Gastrocnemius medialis (tissue), 4 donors: ENCODE measurements around the gene SMARCD3. TPM values are rescaled to one million over a fixed set of nuclear protein-coding genes. Genes with fewer than 3 reads are reported as not detected.

Experiments
- ATAC-seq, 2 donors: fragments of 150-250 bp; one replicate each; pipeline ENCODE4 v1.9.1; 2016
- DNase-seq, 2 donors: peaks; one replicate each; pipeline ENCODE4 v3.0.0-alpha.2; 2019
- H3K27ac ChIP-seq, 4 donors: fragments of 200-600 bp; sonication (generic); 1 replicate in 1 of 4; 2 replicates in 3 of 4; pipeline ENCODE4 v1.5.1; 2016 to 2018; ENCODE audit warnings: mild to moderate bottlenecking in 2 of 4, moderate library complexity in 1 of 4
- H3K27me3 ChIP-seq, 3 donors: fragments of 200-600 bp; sonication (generic) in 2 of 3; 1 replicate in 1 of 3; 2 replicates in 2 of 3; pipeline versions ENCODE4 v1.5.1 to v1.6.0; 2016 to 2019; ENCODE audit warnings: mild to moderate bottlenecking in 1 of 3, moderate library complexity in 1 of 3
- H3K36me3 ChIP-seq, 2 donors: fragments of 200-600 bp; sonication (generic) in 1 of 2; one replicate each; pipeline ENCODE4 v1.5.1; 2017 to 2018
- H3K4me1 ChIP-seq, 2 donors: fragments of 200-600 bp; sonication (generic) in 1 of 2; one replicate each; pipeline ENCODE4 v1.5.1; 2016 to 2017; ENCODE audit warnings: mild to moderate bottlenecking in 2 of 2
- H3K4me3 ChIP-seq, 4 donors: fragments of 200-600 bp; sonication (generic) in 3 of 4; 1 replicate in 1 of 4; 2 replicates in 3 of 4; pipeline ENCODE4 v1.5.1; 2016 to 2019; ENCODE audit warnings: mild to moderate bottlenecking in 2 of 4
- H3K9me3 ChIP-seq, 3 donors: fragments of 200-600 bp; sonication (generic) in 2 of 3; 1 replicate in 1 of 3; 2 replicates in 2 of 3; pipeline ENCODE4 v1.5.1; 2016 to 2019
- POLR2A ChIP-seq, 2 donors: fragments of 450-650 bp; IDR thresholded peaks; one replicate each; pipeline ENCODE4 v1.6.1; 2017; ENCODE audit warnings: antibody characterized with exemption in 2 of 2, mild to moderate bottlenecking in 2 of 2, moderate library complexity in 2 of 2
- in situ Hi-C, 4 donors: fragments of 200-750 bp; cut with MboI; loops; one replicate each; pipeline versions ENCODE4 v1.15.0 to v1.8.0; 2017; ENCODE audit warnings: low sequenced_read_pairs in 4 of 4
- intact Hi-C: fragments of 100-400 bp; cut with DNase I; formaldehyde crosslinking; loops from one replicate; pipeline ENCODE4 v1.15.1; 2023; ENCODE audit warnings: low total_unique reads
- microRNA counts, 2 donors: library from miRNA; unstranded; fragments of <30 nt; microRNA quantifications; one replicate each; lab custom pipeline; 2016
- total RNA-seq, 4 donors: library from RNA; depleted of rRNA; stranded (reverse); fragments of >200 nt; gene quantifications; one replicate each; pipeline versions ENCODE4 v1.1.0 to v1.2.3, GENCODE V29; 2016
- TF ChIP-seq, protein P1 (sequence below), 5 experiments: fragments of 450-650 bp in 3 of 5; fragments of 200-600 bp in 2 of 5; sonication (generic) in 2 of 5; IDR thresholded peaks in 4 of 5; conservative IDR thresholded peaks in 1 of 5; 1 replicate in 4 of 5; 2 replicates in 1 of 5; pipeline ENCODE4 v1.5.1; 2016 to 2019; ENCODE audit warnings: antibody characterized with exemption in 5 of 5, mild to moderate bottlenecking in 3 of 5, moderate library complexity in 3 of 5

The SMARCD3 gene
- total RNA-seq, 4 donors from 2014 or later: 41.8 to 103 (median 75.4) TPM

DNA sequence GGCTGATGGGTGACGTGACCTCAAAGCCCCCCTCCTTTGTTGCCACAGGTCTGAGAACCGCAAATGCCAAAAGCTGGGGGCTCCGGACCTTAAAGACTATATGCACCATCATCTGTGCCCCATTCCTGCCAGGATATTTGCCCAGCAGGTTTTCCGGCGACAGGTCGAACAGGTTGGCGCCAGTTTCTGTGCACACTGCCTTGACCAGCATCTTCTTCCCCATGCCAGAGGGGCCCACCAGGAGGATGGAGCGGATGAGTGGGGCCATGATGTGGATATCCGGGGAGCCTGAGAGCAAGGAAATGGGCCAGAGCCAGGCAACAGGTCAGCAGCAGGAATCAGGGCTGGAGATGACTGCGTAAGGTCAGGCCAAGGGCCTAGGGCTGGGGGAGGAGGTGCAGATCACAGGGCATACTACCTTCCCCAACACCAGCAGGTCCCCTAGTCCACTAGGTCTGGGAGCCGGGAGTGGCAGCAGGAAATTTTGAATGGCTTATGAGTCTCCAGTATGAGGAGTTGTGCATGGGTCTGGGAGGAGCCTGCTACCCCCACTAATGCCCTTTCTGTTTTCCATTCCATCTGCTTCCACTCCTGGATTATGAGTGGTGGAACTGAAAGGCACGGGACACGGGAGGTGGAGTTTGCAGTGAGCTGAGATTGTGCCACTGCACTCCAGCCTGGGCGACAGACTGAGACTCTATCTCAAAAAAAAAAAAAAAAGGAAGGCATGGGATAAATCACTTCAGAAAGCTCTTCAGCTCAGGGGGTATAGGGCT is 55.1 kb downstream of the SMARCD3 start:
- H3K36me3 ChIP-seq: no peaks in the 10 kb centered on the region
- peaks cover 1 to 9% of the 10 kb centered on the region in 2 donors for H3K4me1 ChIP-seq
- H3K9me3 ChIP-seq: no peaks in the 10 kb centered on the region
- in situ Hi-C loops: no loop called here
- no peaks in the 10 kb centered on the region for H3K27me3 ChIP-seq
- no peak for DNase-seq
- H3K27ac ChIP-seq: no peak overlapping the region
- no peak for ATAC-seq
- TF ChIP-seq, protein P1, sequence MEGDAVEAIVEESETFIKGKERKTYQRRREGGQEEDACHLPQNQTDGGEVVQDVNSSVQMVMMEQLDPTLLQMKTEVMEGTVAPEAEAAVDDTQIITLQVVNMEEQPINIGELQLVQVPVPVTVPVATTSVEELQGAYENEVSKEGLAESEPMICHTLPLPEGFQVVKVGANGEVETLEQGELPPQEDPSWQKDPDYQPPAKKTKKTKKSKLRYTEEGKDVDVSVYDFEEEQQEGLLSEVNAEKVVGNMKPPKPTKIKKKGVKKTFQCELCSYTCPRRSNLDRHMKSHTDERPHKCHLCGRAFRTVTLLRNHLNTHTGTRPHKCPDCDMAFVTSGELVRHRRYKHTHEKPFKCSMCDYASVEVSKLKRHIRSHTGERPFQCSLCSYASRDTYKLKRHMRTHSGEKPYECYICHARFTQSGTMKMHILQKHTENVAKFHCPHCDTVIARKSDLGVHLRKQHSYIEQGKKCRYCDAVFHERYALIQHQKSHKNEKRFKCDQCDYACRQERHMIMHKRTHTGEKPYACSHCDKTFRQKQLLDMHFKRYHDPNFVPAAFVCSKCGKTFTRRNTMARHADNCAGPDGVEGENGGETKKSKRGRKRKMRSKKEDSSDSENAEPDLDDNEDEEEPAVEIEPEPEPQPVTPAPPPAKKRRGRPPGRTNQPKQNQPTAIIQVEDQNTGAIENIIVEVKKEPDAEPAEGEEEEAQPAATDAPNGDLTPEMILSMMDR (IDR thresholded peaks at IDR 0.05 in 4 of 5, conservative IDR thresholded peaks at IDR 0.05 in 1 of 5): no peak
- no peak for TF ChIP-seq POLR2A (IDR thresholded peaks at IDR 0.05)
- intact Hi-C loops: loop anchor here (10.0 kb wide), 1 partner anchor 111 kb away; no protein-coding TSS in a partner anchor
- no peak overlapping the region for H3K4me3 ChIP-seq

DNA sequence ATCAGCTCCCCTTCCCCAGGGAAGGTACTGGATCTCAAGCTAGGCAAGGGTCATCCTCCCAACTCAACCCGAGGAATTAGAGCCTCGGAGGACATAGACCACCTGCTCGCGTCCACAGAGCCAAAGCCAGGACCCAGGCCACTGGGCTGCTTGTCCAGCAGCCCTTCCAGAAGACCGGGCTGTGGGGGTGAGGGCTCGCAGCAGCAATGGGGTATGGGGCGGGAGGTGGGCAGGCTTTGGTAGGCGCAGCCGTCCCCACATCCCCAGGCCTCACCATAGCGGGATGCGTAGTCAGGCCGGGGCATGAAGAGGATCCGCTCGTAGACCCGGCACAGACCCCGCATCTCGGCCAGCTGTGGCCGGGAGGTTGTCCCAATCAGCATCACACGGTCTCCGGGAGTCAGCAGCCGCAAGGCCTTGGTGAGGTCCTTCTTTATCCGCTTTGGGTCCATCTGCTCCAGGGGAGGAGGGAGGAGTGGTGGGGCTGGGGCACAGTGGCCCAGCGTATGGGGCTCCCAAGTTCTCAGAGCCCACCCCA is 56.4 kb downstream of the SMARCD3 start:
- no peaks in the 10 kb centered on the region for H3K9me3 ChIP-seq
- DNase-seq: no peak
- no peak overlapping the region for H3K4me3 ChIP-seq
- peaks cover 7 to 15% of the 10 kb centered on the region in 2 donors for H3K4me1 ChIP-seq
- no peaks in the 10 kb centered on the region for H3K27me3 ChIP-seq
- no peaks in the 10 kb centered on the region for H3K36me3 ChIP-seq
- peak overlapping the region; percentile 46 to 74 (median 64) for H3K27ac ChIP-seq
- in situ Hi-C loops (no loop called here), intact Hi-C loops (loop anchor here (10.0 kb wide), 1 partner anchor 113 kb away; no protein-coding TSS in a partner anchor)
- TF ChIP-seq, protein P1 (IDR thresholded peaks at IDR 0.05 in 4 of 5, conservative IDR thresholded peaks at IDR 0.05 in 1 of 5): no peak
- TF ChIP-seq POLR2A (IDR thresholded peaks at IDR 0.05): no peak
- no peak for ATAC-seq

DNA sequence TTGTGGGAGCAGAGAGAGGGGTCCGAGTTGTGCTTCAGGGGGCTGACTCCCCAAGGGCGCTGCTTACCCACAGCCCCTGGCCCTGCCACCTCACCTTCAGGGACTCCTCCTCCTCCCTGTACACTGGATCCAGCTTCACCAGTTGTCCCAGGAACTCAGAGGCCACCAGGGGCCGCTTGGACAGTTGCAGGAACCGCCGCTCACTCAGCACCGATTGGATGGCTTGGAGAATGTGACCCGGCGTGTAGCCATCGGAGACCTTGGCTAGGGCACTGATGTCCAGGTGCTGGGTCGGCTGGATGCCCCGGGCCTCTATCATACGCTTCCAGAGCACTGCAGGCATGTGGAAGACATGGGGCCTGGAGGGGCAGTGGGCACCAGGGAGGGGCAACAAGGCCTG is 57.0 kb downstream of the SMARCD3 start:
- H3K4me3 ChIP-seq: no peak overlapping the region
- TF ChIP-seq, protein P1 (IDR thresholded peaks at IDR 0.05 in 4 of 5, conservative IDR thresholded peaks at IDR 0.05 in 1 of 5): peak in 4 of 5 experiments; percentile 6 to 43 (median 36)
- TF ChIP-seq POLR2A (IDR thresholded peaks at IDR 0.05): no peak
- no peaks in the 10 kb centered on the region for H3K27me3 ChIP-seq
- intact Hi-C loops (loop anchor here (10.0 kb wide), 1 partner anchor 113 kb away; no protein-coding TSS in a partner anchor), in situ Hi-C loops (no loop called here)
- H3K4me1 ChIP-seq: peaks cover 11 to 20% of the 10 kb centered on the region in 2 donors
- no peaks in the 10 kb centered on the region for H3K36me3 ChIP-seq
- ATAC-seq (peak; percentile 30 to 39), DNase-seq (peak; percentile 67 to 84)
- no peaks in the 10 kb centered on the region for H3K9me3 ChIP-seq
- H3K27ac ChIP-seq: peak overlapping the region; percentile 46 to 74 (median 64)

DNA sequence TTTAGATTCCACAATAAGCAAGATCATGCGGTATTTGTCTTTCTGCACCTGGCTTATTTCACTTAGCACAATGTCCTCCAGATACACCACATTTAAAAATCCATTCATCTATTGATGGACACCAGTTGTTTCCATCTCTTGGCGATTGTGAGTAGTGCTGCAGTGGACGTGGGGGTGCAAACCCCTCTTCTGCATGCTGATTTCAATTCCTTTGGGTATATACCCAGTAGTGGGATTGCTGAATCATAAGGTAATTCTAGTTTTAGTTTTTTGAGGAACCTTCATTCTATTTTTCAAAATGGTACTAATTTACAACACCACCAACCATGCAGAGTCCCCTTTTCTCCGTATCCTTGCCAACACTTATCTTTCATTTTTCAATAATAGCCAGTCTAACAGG is 59.5 kb downstream of the SMARCD3 start:
- Histone ChIP-seq H3K27ac (peak overlapping the region in 3 of 4 donors; percentile 91 to 100 (median 98)), H3K4me3 (no peak overlapping the region), H3K27me3 (no peaks in the 10 kb centered on the region), H3K4me1 (peaks cover 26 to 37% of the 10 kb centered on the region in 2 donors), H3K9me3 (no peaks in the 10 kb centered on the region), H3K36me3 (no peaks in the 10 kb centered on the region)
- no peak for ATAC-seq
- TF ChIP-seq POLR2A (IDR thresholded peaks at IDR 0.05): no peak
- TF ChIP-seq, protein P1 (IDR thresholded peaks at IDR 0.05 in 4 of 5, conservative IDR thresholded peaks at IDR 0.05 in 1 of 5): no peak
- DNase-seq: no peak
- intact Hi-C loops (loop anchor here (5.0 kb wide), 2 partner anchors 107 to 162 kb away; partner anchors contain the start of genes ABCB8, FASTK and TMUB1), in situ Hi-C loops (no loop called here)

MicroRNA genes within 50 kb of the gene (microRNA counts, 767-probe panel; counts per million panel counts)
- 356 to 448 counts per million in 2 donors for microRNA hsa-miR-671-3p (lab: Ali Mortazavi, UCI)
- 356 to 448 counts per million in 2 donors for microRNA hsa-miR-671-5p (lab: Ali Mortazavi, UCI)

Other genes starting within 250 kb of the SMARCD3 start
- gene ATG9B, start 224.2 kb downstream of the SMARCD3 start, total RNA-seq: under 1 TPM in 1 of 4 donors, not detected in 3; 0.31 TPM
- 10 to 100 TPM; 10.4 to 25.7 (median 16.2) TPM for gene ABCB8, start 220.2 kb downstream of the SMARCD3 start, total RNA-seq
- gene ASIC3, start 200.2 kb downstream of the SMARCD3 start, total RNA-seq: 10 to 100 TPM in 1 of 4 donors, 1 to 10 TPM in 2, under 1 TPM in 1; 0.72 to 11.0 (median 2.5) TPM
- 10 to 100 TPM in 1 of 4 donors, 1 to 10 TPM in 3; 3.7 to 10.7 (median 5.9) TPM for gene CDK5, start 190.8 kb downstream of the SMARCD3 start, total RNA-seq
- gene SLC4A2, start 189.1 kb downstream of the SMARCD3 start, total RNA-seq: 10 to 100 TPM; 27.5 to 39.6 (median 33.0) TPM
- 100 to 1,000 TPM; 108 to 181 (median 141) TPM for gene FASTK, start 167.9 kb downstream of the SMARCD3 start, total RNA-seq
- 100 to 1,000 TPM in 2 of 4 donors, 10 to 100 TPM in 2; 55.5 to 137 (median 97.4) TPM for gene TMUB1, start 165.2 kb downstream of the SMARCD3 start, total RNA-seq
- gene AGAP3, start 162.2 kb downstream of the SMARCD3 start, total RNA-seq: 10 to 100 TPM; 31.1 to 65.3 (median 36.3) TPM
- gene GBX1, start 81.0 kb downstream of the SMARCD3 start, total RNA-seq: under 1 TPM in 1 of 4 donors, not detected in 3; 0.58 TPM
- 10 to 100 TPM; 17.1 to 24.8 (median 21.6) TPM for gene ASB10, start 61.4 kb downstream of the SMARCD3 start, total RNA-seq
- gene H2BK1, start 38.2 kb downstream of the SMARCD3 start, total RNA-seq: not detected
- 100 to 1,000 TPM in 1 of 4 donors, 10 to 100 TPM in 3; 73.3 to 119 (median 96.3) TPM for gene ABCF2, start 21.5 kb downstream of the SMARCD3 start, total RNA-seq
- 10 to 100 TPM; 11.1 to 16.1 (median 14.1) TPM for gene CHPF2, start 16.2 kb downstream of the SMARCD3 start, total RNA-seq
- 10 to 100 TPM; 45.3 to 59.0 (median 49.7) TPM for gene NUB1, start 93.1 kb upstream of the SMARCD3 start, total RNA-seq
- under 1 TPM in 2 of 4 donors, not detected in 2; 0.13 to 0.31 TPM for gene WDR86, start 161.3 kb upstream of the SMARCD3 start, total RNA-seq
- gene CRYGN, start 191.4 kb upstream of the SMARCD3 start, total RNA-seq: not detected